GM18868 (cell line): Measurements from ENCODE around the gene FMNL1.
"Not testable (repeated sequence)": the region's sequence is repeated elsewhere in the genome, so short reads cannot be mapped to it uniquely, and the experiment has no call there.

ENCODE experiments used
- ATAC-seq: cut with Tn5 transposase; IDR thresholded peaks from one replicate; pipeline ENCODE4 v1.9.1; 2021; ENCODE audit warnings: mild to moderate bottlenecking, moderate library complexity; ENCODE audit not compliant: unreplicated experiment

FMNL1 gene

DNA sequence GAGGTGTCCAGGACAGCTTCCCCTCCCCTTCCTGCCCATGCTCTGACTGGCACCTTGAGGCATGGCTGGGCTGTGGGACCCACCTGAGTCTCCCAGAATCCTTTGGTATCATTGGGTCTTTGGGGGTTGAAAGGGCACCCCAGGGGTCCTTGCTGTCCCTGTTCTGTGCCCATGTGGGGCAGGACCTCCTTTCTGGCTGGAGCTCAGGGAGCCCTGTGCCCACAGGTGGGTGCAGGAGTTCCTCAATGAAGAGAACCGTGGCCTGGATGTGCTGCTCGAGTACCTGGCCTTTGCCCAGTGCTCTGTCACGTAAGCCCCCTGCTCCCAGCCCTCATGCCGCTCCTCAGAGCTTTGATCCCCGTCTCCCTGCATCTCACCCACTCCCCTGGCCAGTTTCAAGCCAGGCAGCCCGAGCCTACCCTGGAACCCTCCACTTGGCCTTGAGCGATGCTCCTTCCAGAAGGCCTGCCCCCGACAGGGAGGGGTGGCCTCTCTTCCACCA, 11.8 kb downstream of the FMNL1 start:
- no peak for ATAC-seq

DNA sequence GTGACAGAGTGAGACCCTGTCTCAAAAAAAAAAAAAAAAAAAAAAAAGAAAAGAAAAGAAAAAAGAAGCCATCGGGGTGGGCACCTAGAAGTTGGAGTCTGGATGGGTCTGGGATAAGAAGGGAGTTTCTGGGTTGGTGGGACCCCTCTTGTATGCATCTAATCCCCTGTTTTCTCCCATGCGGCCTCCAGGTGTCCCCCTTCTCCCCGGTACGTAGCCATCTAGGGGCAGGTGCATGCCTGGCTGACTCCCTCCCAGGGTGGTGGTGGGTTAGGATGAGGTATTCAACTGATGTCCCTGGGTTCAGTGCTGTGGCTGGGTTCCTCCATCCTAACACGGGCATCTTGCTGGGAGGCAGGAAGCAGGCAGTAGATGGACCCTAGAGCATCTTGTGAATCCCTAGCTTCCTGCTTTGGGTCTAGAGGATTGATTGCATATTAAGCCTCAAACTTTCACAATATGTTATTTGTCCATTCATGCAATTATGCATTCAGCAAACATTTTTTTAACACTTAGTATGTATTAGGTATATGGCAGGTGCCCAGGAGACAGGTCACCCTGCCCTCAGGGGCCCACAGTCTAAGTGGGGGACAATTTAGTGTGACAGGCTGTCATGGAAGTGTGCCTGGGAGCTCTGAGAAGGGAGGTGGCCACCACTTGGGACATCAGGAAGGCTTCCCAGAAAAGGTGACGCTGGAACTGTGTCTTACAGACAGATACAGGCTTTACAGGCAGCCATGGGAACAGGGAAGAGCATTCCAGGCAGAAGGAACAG, 13.1 kb downstream of the FMNL1 start:
- no peak for ATAC-seq

DNA sequence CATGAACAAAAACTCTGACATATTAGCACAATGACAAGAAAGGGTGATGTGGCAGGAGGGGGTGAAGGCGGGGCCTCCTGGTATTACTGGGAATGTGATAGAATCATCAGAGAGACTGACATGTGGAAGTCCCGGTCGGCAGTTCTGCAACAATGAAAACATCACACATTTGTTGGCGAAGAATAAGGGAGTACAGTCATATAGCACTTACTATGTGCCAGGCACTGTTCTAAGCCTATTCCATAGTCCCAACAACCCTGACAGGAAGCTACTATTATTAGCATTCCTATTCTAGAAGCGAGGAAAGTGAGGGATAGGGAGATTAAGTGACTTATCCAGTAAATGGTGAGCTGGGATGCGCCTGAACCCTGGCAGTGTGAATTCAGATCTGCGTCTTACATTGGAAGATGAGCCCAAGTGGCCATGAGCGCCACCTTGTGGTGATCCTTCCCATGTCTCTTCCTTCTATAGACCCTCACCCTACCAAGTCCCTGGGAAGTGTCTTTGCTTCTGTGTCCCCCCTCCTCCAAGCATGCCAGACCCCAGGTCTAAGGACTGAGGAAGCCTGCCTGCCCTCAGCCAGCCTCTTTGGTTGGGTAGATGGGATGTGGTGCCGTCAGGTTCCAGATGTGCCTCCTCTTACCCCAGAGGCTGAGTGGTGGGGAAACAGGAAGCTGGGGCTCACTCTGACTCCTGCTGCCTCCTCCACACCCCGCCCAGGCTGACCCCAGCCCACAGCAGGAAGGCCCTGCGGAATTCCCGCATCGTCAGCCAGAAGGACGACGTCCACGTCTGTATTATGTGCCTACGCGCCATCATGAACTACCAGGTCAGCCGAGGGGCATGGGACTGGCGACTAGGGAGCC, 14.0 kb downstream of the FMNL1 start:
- no peak for ATAC-seq

DNA sequence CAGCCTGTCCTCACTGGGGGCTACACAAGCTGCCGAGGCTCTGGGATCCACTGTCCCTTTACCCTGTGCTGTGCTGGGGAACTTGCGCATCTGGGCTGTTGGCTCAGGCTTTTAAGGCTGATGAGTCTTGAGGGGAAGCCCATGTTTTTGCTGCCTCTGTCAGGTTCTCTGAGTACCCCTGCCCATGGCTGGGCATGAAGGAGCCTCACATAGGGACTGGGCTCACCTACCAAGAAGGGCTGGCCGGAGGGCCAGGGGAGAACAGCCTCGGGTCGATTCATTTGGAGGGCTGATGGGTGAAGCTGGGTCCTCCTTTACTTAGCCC, 14.6 kb downstream of the FMNL1 start:
- no peak for ATAC-seq

DNA sequence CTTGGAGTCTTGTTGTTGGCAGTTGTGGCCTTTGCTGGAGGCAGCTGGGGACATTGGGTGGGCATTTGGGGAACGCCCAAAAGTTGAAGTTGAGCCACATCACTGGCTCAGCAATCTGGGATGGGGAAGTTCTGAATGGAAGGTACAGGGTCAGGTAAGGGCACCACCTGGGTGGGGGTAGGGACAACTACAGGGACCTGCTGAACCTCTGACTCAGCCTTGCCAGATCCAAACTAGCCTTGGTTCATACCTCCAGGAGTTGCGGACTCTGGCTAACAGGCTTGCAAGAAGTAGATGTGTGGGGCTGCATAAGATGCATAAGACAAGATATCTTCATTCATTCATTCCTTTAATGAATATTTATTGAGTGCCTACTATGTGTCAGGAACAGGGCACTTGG, 16.0 kb downstream of the FMNL1 start:
- no peak for ATAC-seq

DNA sequence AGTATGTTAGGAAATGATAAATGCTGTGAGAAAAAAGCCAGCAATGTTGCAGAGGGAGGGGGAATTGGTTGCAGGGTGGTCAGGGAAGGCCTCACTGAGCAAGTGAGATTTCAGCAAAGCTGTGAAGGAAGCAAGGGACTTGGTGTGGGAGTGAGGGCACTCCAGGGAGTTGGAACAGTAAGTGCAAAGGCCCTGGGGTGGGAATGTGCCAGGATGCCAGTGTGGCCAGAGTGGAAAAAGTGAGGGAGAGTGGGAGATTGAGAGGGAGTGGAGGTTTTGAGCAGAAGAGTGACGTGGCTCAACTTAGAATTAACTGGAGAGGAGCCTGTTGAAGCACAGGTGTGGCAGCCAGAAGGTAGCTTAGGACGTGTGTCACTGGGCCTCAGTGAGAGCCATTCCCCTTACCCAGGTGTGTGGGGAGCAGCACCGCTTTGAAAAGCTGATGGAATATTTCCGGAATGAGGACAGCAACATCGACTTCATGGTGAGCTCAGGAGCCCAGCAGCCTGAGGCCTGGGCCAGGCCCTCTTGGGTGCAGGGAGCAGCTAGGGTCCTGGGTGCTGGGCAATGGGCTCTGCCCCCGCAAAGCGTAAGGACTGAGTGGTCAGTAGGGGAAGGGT, 16.6 kb downstream of the FMNL1 start:
- ATAC-seq: no peak

DNA sequence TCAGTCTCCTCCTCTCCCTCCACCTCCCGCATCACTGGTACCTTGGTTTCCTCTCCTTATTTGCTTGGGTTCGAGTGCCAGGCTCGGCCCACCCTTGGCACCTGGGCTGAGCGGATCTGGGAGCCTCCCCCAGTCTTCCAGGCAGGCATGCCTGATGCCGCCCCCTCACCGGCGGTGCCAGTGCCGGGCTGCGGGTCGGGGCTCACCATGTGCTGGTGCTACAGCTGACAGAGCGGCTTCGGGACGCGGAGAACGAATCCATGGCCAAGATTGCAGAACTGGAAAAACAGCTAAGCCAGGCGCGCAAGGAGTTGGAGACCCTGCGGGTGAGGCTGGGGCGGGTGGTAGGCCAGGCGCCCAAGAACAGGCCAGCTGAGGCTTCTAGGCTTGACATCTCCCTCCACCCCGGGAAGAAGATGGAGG, 19.2 kb downstream of the FMNL1 start:
- no peak for ATAC-seq

DNA sequence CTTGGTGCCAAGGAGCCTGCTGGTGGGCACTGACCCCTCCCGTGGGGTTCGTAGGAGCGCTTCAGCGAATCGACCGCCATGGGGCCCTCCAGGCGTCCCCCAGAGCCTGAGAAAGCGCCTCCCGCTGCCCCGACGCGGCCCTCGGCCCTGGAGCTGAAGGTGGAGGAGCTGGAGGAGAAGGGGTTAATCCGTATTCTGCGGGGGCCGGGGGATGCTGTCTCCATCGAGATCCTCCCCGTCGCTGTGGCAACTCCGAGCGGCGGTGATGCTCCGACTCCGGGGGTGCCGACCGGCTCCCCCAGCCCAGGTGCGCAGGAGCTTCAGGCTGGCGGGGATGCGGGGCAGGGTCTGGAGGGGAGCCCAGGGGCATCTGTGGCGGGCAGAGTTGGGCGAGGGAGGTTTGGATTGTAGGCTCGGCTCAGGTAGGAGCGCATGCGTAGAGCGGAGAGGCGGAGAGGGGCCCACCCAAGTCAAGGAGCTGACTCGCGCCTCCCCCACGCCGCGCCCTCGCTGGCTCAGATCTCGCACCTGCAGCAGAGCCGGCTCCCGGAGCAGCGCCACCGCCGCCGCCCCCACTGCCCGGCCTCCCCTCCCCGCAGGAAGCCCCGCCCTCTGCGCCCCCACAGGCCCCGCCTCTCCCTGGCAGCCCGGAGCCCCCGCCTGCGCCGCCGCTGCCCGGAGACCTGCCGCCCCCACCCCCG, 19.8 kb downstream of the FMNL1 start:
- no peak for ATAC-seq

DNA sequence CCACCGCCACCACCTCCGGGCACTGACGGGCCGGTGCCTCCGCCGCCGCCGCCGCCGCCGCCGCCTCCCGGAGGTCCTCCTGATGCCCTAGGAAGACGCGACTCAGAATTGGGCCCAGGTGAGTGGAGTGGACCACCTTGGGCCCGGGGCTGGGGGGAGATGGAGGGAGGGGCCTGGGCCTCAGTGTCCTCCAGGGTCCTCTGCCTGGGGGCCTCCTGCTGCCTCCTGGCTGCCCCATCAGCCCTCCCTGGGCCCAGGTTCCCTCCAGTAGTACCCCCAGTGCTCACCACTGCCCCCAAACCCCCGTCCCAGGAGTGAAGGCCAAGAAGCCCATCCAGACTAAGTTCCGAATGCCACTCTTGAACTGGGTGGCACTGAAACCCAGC, 20.3 kb downstream of the FMNL1 start:
- ATAC-seq: no peak

DNA sequence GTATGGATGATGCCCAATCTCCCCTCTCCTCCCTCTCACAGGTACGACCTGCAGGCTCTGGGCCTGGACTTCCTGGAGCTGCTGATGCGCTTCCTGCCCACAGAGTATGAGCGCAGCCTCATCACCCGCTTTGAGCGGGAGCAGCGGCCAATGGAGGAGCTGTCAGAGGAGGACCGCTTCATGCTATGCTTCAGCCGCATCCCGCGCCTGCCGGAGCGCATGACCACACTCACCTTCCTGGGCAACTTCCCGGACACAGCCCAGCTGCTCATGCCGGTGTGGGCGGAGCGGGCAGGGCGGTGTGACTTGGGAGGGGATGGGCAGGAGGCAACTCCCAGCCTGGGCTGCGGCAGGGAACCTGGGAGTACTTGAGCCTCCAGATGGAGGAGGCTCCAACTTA, 22.1 kb downstream of the FMNL1 start:
- ATAC-seq: no peak

DNA sequence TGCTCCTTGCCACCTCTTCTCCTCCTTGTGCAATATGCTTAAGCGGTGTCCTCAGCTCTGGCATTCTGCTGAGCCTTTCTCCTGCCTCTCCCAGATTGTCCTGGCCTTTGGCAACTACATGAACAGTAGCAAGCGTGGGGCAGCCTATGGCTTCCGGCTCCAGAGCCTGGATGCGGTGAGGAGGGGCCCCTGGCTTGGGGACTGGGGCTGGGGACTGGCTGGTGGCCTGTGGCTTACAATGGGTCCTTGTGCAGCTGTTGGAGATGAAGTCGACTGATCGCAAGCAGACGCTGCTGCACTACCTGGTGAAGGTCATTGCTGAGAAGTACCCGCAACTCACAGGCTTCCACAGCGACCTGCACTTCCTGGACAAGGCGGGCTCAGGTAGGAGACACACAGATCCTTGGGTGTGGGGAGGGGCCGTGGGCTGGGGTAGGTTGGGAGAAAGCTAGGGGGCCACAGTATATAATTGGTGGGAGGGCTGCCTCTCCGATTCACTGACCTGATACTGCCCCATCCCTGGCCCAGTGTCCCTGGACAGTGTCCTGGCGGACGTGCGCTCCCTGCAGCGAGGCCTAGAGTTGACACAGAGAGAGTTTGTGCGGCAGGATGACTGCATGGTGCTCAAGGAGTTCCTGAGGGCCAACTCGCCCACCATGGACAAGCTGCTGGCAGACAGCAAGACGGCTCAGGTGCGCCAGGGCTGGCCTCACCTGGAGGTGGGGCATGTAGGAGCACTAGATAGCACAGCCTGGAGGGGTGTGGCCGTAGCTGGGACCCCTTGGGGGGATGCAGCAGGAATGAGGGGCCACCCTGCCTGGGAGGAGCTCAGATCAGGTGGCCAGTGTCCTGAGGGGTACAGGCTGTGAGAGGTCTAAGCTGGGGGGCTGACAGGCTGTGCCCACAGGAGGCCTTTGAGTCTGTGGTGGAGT, 23.3 kb downstream of the FMNL1 start:
- no peak for ATAC-seq

DNA sequence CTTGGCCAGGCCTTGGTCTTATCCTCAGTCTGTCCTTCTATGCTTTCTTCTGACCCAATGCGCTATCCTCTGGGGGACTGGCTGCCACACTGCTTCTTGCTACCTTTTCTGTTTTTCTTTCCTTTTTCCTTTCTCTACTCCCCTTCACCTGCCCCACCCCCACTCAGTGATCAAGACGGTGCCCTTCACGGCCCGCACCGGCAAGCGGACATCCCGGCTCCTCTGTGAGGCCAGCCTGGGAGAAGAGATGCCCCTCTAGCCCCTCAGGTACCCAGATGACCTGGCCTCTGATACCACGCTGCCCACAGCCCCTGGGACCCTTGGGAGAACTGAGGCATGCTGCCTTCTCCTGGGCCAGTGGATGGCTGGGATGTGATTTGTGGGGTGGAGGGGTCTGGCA, 24.7 kb downstream of the FMNL1 start:
- ATAC-seq: no peak

DNA sequence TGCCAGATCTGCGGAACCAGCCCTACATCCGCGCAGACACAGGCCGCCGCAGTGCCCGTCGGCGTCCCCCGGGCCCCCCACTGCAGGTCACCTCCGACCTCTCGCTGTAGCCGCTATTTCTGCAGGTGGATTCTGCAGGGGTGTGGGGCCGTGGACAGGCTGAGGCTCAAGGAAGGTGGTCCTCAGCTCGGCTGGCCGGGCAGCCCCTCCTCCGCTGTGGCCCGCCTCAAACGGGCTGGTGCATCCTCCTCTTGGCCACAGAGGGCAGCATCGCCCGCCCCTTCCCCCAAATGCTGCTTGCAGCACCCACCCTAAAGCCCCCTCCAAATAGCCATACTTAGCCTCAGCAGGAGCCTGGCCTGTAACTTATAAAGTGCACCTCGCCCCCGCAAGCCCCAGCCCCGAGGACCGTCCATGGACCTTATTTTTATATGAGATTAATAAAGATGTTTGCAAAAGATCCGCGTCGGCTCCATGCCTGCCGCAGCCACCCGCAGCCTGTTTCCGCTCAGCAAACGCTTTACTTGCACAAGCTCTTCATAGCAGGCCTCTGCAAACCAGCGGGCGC, 25.3 kb downstream of the FMNL1 start:
- ATAC-seq: no peak

DNA sequence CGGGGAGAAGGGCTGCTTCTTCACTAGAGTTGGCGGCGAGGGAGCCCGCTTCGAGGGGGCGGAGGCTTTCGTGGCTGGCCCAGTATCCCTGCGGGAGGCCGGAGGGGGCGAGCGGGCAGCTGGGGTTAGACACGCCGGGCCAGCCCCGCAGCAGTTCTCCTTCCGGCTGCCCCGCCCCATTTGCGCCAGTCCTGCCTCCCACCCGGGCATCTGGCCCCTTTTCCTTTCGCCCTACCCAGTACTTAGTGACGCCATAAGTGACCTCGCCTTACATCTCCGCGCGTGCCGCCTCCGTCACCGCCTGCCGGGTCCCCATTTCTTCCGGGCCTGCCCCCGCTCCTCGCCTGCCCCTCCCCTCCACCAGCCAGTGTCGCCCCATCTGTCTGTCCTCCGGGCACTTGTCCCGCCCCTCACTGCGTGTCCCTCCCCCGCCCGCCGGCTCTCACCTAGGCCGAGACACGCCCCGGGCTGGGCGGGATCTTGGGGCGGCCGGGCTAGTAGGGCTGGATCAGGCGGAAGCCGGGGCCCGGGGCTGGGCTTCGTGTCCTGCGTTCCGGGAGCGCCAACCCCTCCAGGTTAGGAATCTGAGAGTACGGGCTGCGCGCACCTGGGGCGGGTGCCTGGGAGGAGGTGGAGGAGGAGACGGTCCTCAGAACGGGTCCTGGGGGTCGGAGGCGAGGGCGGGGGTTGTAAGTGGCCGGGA, 25.9 kb downstream of the FMNL1 start:
- peak; percentile 87 for ATAC-seq

DNA sequence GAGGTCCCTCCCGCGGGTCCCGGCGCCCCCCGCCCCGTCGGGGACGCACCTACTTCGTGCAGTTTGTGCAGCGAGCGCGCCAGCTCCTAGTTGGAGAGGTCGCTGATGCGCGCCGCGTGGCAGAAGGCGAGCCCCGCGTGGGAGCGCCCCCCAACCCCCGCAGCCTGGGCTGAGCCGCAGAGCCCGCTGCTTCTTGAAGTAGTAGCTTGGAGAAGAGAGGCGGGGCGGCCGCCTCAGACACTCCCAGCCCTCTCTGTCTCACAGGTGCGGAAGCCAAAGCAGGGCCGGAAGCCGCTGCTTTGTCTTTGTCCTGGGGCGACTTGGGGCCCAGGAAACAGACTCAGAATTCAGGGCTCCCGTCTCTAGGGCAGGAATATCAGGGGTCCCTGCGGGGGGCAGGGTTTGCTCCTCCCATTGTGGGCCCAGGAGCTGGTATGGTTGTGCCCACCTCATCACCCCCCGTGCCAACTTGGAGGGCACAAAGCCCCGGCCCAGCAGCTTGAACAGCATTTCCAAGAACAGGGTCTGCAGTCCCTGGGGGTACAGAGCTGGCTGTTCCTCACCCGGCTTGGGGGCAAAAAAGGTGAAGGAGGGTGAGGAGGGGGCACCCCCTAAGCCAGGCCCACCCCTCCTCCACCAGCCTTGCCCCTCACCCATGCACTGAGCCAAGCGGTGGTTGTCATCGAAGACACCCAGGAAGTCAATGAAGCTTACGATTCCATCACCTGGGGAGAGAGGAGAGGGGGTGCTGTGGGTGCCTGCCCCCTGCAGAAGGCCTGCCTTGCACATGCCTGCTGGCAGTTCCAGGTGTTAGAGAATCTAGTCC, 26.7 kb downstream of the FMNL1 start:
- peak; percentile 61 for ATAC-seq

DNA sequence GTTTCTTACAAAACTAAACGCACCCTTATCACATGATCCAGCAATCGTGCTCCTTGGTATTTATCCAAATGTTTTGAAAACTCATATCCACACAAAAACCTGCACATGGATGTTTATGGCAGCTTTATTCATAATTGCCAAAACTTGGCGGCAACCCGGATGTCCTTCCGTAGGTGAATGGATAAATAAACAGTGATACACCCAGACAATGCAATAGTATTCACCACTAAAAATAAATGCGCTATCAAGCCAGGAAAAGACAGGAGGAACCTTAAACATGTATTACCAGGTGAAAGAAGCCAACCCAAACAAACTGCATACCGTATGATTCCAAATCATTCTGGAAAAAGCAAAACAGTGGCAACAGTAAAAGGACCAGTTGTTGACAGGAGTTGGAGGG, 30.2 kb downstream of the FMNL1 start:
- no peak for ATAC-seq

DNA sequence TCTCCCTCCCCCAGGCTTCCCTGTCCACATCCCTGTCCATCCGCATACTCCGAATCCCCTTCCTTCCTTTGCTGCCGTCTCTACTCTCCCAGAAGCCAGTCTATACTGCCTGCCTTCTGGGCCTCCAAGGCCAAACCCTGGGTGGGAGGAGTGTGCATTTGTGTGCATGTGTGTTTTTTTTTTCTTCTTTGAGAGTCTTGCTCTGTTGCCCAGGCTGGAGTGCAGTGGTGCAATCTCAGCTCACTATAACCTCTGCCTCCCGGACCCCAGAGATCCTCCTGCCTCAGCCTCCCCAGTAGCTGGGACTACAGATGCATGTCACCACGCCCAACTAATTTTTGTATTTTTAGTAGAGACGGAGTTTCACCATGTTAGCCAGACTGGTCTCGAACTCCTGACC, 31.6 kb downstream of the FMNL1 start:
- not testable (repeated sequence) for ATAC-seq

DNA sequence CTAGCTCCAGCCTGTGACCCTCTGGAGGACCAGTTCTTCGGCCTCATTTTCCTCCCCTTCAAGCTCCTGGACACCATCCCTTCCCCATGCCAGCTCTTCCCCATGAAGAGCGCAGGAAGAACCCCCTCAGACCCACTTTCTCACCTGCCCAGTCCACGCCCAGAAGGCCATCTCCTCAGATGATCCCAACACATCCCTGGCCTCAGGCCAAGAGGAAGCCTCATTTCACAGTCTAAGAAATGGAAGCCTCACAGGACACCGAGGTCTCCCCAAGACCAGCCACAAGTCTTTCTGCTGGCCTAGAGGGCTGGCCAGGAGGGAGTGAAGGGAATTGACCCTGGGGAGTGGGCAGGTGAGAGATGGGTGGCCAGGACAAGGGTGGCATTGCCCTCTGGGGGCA, 32.2 kb downstream of the FMNL1 start:
- ATAC-seq: no peak
